H9 (cell line): ENCODE measurements around the gene ZC3HAV1. TPM values are rescaled to one million over a fixed set of nuclear protein-coding genes. Genes with fewer than 3 reads are reported as not detected.

Experiments
- DNase-seq: peaks from one replicate; pipeline ENCODE4 v3.0.0-alpha.2; 2017
- H2AFZ ChIP-seq: one replicate; pipeline ENCODE4 v1.6.1; 2013; ENCODE audit warnings: mild to moderate bottlenecking, low read length, control low read depth, moderate library complexity
- H2AK5ac ChIP-seq: 2 replicates; pipeline ENCODE4 v1.6.1; 2013; ENCODE audit warnings: low read length, control low read depth, mixed read lengths; ENCODE audit not compliant: insufficient read length
- H2BK120ac ChIP-seq: one replicate; pipeline ENCODE4 v1.6.1; 2013; ENCODE audit warnings: low read depth, mild to moderate bottlenecking, low read length, control low read depth, inconsistent platforms; ENCODE audit not compliant: poor library complexity, severe bottlenecking
- H2BK12ac ChIP-seq: 2 replicates; pipeline ENCODE4 v1.6.1; 2013; ENCODE audit warnings: low read length, control low read depth, mixed read lengths, low read depth; ENCODE audit not compliant: insufficient read length
- H2BK15ac ChIP-seq: 2 replicates; pipeline ENCODE4 v1.6.1; 2013; ENCODE audit warnings: low read depth, low read length, control low read depth
- H2BK20ac ChIP-seq: one replicate; pipeline ENCODE4 v1.6.1; 2013; ENCODE audit warnings: low read depth, mild to moderate bottlenecking, low read length, control low read depth, inconsistent platforms; ENCODE audit not compliant: poor library complexity, severe bottlenecking
- H2BK5ac ChIP-seq: 2 replicates; pipeline ENCODE4 v1.6.1; 2013; ENCODE audit warnings: low read length, control low read depth, mixed read lengths; ENCODE audit not compliant: insufficient read length
- H3K14ac ChIP-seq: 2 replicates; pipeline ENCODE4 v1.6.1; 2013; ENCODE audit warnings: low read length, control low read depth; ENCODE audit not compliant: insufficient read depth
- H3K18ac ChIP-seq: 2 replicates; pipeline ENCODE4 v1.6.1; 2013; ENCODE audit warnings: low read depth, mild to moderate bottlenecking, mixed read lengths, low read length, control low read depth; ENCODE audit not compliant: insufficient read length
- H3K23ac ChIP-seq: 2 replicates; pipeline ENCODE4 v1.6.1; 2013; ENCODE audit warnings: low read length, control low read depth, mixed read lengths, low read depth; ENCODE audit not compliant: insufficient read length
- H3K23me2 ChIP-seq: 2 replicates; pipeline ENCODE4 v1.6.1; 2013; ENCODE audit warnings: low read depth, mild to moderate bottlenecking, mixed read lengths, low read length, control low read depth; ENCODE audit not compliant: insufficient read length, poor library complexity, severe bottlenecking
- H3K27ac ChIP-seq: 2 replicates; pipeline ENCODE4 v1.5.1; 2013; ENCODE audit warnings: low read length, control low read depth, mixed read lengths, low read depth; ENCODE audit not compliant: insufficient read length
- H3K27me3 ChIP-seq: 2 replicates; pipeline ENCODE4 v1.6.1; 2013; ENCODE audit warnings: low read length, control low read depth, inconsistent platforms; ENCODE audit not compliant: insufficient read depth
- H3K4ac ChIP-seq: 2 replicates; pipeline ENCODE4 v1.6.1; 2013; ENCODE audit warnings: low read depth, mild to moderate bottlenecking, control low read depth, inconsistent platforms, low read length, moderate library complexity
- H3K4me1 ChIP-seq: 2 replicates; pipeline ENCODE4 v1.6.1; 2013; ENCODE audit warnings: low read length, control low read depth, inconsistent platforms; ENCODE audit not compliant: insufficient read depth
- H3K4me2 ChIP-seq: 2 replicates; pipeline ENCODE4 v1.6.1; 2013; ENCODE audit warnings: low read length, control low read depth, mixed read lengths; ENCODE audit not compliant: insufficient read length, insufficient read depth
- H3K56ac ChIP-seq: 2 replicates; pipeline ENCODE4 v1.6.1; 2013; ENCODE audit warnings: low read depth, mild to moderate bottlenecking, mixed read lengths, low read length, control low read depth; ENCODE audit not compliant: insufficient read length
- H3K79me1 ChIP-seq: 2 replicates; pipeline ENCODE4 v1.6.1; 2013; ENCODE audit warnings: low read depth, mild to moderate bottlenecking, moderate library complexity, low read length, control low read depth, inconsistent platforms; ENCODE audit not compliant: insufficient read depth, poor library complexity, severe bottlenecking
- H3K79me2 ChIP-seq: 2 replicates; pipeline ENCODE4 v1.6.1; 2013; ENCODE audit warnings: low read length, control low read depth, inconsistent platforms; ENCODE audit not compliant: insufficient read depth
- H3K9ac ChIP-seq: 2 replicates; pipeline ENCODE4 v1.6.1; 2013; ENCODE audit warnings: low read length, control low read depth, mixed read lengths; ENCODE audit not compliant: insufficient read length; ENCODE audit errors: extremely low read depth
- H3K9me3 ChIP-seq: one replicate; pipeline ENCODE4 v1.6.1; 2013; ENCODE audit warnings: low read depth, low read length, inconsistent platforms; ENCODE audit not compliant: control insufficient read depth
- H3T11ph ChIP-seq: one replicate; pipeline ENCODE4 v1.6.1; 2013; ENCODE audit warnings: mild to moderate bottlenecking, low read length, control low read depth, inconsistent platforms
- H4K20me1 ChIP-seq: one replicate; pipeline ENCODE4 v1.6.1; 2013; ENCODE audit not compliant: control insufficient read depth, insufficient read length, insufficient read depth
- H4K5ac ChIP-seq: 2 replicates; pipeline ENCODE4 v1.6.1; 2013; ENCODE audit warnings: low read depth, mild to moderate bottlenecking, mixed read lengths, low read length, control low read depth; ENCODE audit not compliant: insufficient read length
- H4K8ac ChIP-seq: replicated peaks from 2 replicates; pipeline ENCODE4 v1.6.1; 2013; ENCODE audit warnings: low read length, control low read depth, mixed read lengths, low read depth; ENCODE audit not compliant: insufficient read length
- H4K91ac ChIP-seq: 2 replicates; pipeline ENCODE4 v1.6.1; 2013; ENCODE audit warnings: low read depth, mild to moderate bottlenecking, moderate library complexity, mixed read lengths, low read length, control low read depth; ENCODE audit not compliant: insufficient read length
- H3K27ac Mint-ChIP-seq, 3 experiments: 2 replicates in 2 of 3; 3 replicates in 1 of 3; pipeline ENCODE4 v1.8.0; 2020 to 2021; ENCODE audit warnings: mixed read lengths in 3 of 3, mild to moderate bottlenecking in 1 of 3, moderate library complexity in 1 of 3
- H3K27me3 Mint-ChIP-seq: 2 replicates; pipeline ENCODE4 v1.8.0; 2021; ENCODE audit warnings: low read depth, mild to moderate bottlenecking, moderate library complexity, mixed read lengths
- H3K36me3 Mint-ChIP-seq, 3 experiments: 2 replicates in 2 of 3; 3 replicates in 1 of 3; pipeline ENCODE4 v1.8.0; 2020 to 2021; ENCODE audit warnings: low read depth in 3 of 3, mixed read lengths in 3 of 3; ENCODE audit not compliant: insufficient read depth in 1 of 3
- H3K4me1 Mint-ChIP-seq, 2 experiments: 2 replicates each; pipeline ENCODE4 v1.8.0; 2020; ENCODE audit warnings: mixed read lengths in 2 of 2
- H3K4me3 Mint-ChIP-seq, 2 experiments: 2 replicates in 1 of 2; 3 replicates in 1 of 2; pipeline ENCODE4 v1.8.0; 2020 to 2021; ENCODE audit warnings: mild to moderate bottlenecking in 2 of 2, mixed read lengths in 2 of 2, moderate library complexity in 1 of 2
- H3K9me3 Mint-ChIP-seq, 2 experiments: 2 replicates in 1 of 2; 3 replicates in 1 of 2; pipeline ENCODE4 v1.8.0; 2020; ENCODE audit warnings: mild to moderate bottlenecking in 2 of 2, mixed read lengths in 2 of 2, moderate library complexity in 1 of 2
- CTCF ChIP-seq: fragments of 200-600 bp; sonication (generic); conservative IDR thresholded peaks from 3 replicates; pipeline ENCODE4 v1.8.0; 2021; ENCODE audit warnings: antibody characterized with exemption, mild to moderate bottlenecking
- WGBS: extraction: QIAGEN DNeasy Blood & Tissue Kit; methylation state at CpG from one replicate; pipeline ENCODE4 v1.1.7; 2013; ENCODE audit warnings: missing lambda C conversion rate, low lambda C conversion rate, mixed read lengths; ENCODE audit not compliant: insufficient read length; ENCODE audit errors: extremely low coverage; 5-methylcytosine and 5-hydroxymethylcytosine counted together
- total RNA-seq: library from RNA; stranded (reverse); gene quantifications from 2 replicates; pipeline ENCODE4 v1.2.1, GENCODE V29; 2021

The ZC3HAV1 gene
- total RNA-seq, 1 experiment from 2014 or later: 32.8 TPM

GRCh38 chr7:139035586-139036353, 73.8 kb downstream of the ZC3HAV1 start, which contains the start of gene ZC3HAV1L:
Gene ZC3HAV1L (minus strand): TSS chr7:139036042. CDS start chr7:139036017, 25 bp downstream.
- Mint-ChIP-seq H3K4me3 (peak within 1 kb of the TSS in 1 of 2 experiments; percentile 72; a peak in 3 of 5 replicates), H3K4me1 (peaks cover 12 to 13% of the 10 kb centered on the region in 2 experiments), H3K27me3 (peaks cover 2% of the 10 kb centered on the region; the same call in 1 of the 2 replicates), H3K9me3 (no peaks in the 10 kb centered on the region; a peak in 2 of 5 replicates), H3K27ac (no peak within 1 kb of the TSS), H3K36me3 (peaks cover 0 to 1% (median 0%) of the 10 kb centered on the region in 3 experiments; a peak in 2 of 7 replicates)
- Histone ChIP-seq H3K4ac (no peak within 1 kb of the TSS), H4K91ac (peak within 1 kb of the TSS; percentile 37), H2BK5ac (no peak within 1 kb of the TSS), H4K5ac (peak within 1 kb of the TSS; percentile 12), H3K79me1 (no peaks in the 10 kb centered on the region), H3K56ac (no peak within 1 kb of the TSS), H3K27me3 (no peaks in the 10 kb centered on the region), H3K4me2 (peak within 1 kb of the TSS; percentile 33), H3K9me3 (no peaks in the 10 kb centered on the region), H2AK5ac (no peak within 1 kb of the TSS), H3K27ac (no peak within 1 kb of the TSS), H3K79me2 (no peaks in the 10 kb centered on the region), H2BK15ac (no peak within 1 kb of the TSS), H4K20me1 (no peaks in the 10 kb centered on the region), H3K23me2 (peaks cover 7% of the 10 kb centered on the region), H2AFZ (no peak within 1 kb of the TSS), H3K4me1 (peaks cover 2% of the 10 kb centered on the region; the same call in 1 of the 2 replicates), H3T11ph (no peak within 1 kb of the TSS), H3K9ac (peak within 1 kb of the TSS; percentile 75), H2BK20ac (no peak within 1 kb of the TSS), H2BK120ac (no peak within 1 kb of the TSS), H4K8ac (no peak within 1 kb of the TSS), H3K18ac (peak within 1 kb of the TSS; percentile 86), H3K14ac (peak within 1 kb of the TSS; percentile 98), H3K23ac (no peak within 1 kb of the TSS), H2BK12ac (no peak within 1 kb of the TSS)
- TF ChIP-seq CTCF: no peak
- WGBS: no CpG with 5 or more reads among the region's 82 CpGs
- DNase-seq: peak; percentile 61
